Inflammatory macrophage treated with lipopolysaccharide for 4 hours (primary cell): Measurements from ENCODE around the gene PLEKHA6.
A peak's percentile ranks its signal among the peaks of the same experiment; 100 is the strongest.
"Not testable (repeated sequence)": the region's sequence is repeated elsewhere in the genome, so short reads cannot be mapped to it uniquely, and the experiment has no call there.

Experiments used
- DNase-seq: peaks from one replicate; pipeline ENCODE4 v3.0.0-alpha.2; 2020

The PLEKHA6 gene

GRCh38 chr1:204335085-204335484, 24.6 kb downstream of the PLEKHA6 start:
- no peak for DNase-seq

- no peak for DNase-seq
These were observed 25.3 kb downstream of the PLEKHA6 start for GRCh38 chr1:204334455-204334854.

GRCh38 chr1:204333427-204333826, 26.3 kb downstream of the PLEKHA6 start:
- DNase-seq: no peak

- no peak for DNase-seq
These were observed 27.8 kb downstream of the PLEKHA6 start for GRCh38 chr1:204331847-204332487.

- DNase-seq: no peak
These were observed 28.5 kb downstream of the PLEKHA6 start for GRCh38 chr1:204331275-204331674.

- not testable (repeated sequence) for DNase-seq
These were observed 31.9 kb downstream of the PLEKHA6 start for GRCh38 chr1:204327870-204328269.

- no peak for DNase-seq
These were observed 32.4 kb downstream of the PLEKHA6 start for GRCh38 chr1:204327359-204327758.

GRCh38 chr1:204326771-204327300, 32.9 kb downstream of the PLEKHA6 start:
- no peak for DNase-seq

- DNase-seq: no peak
These were observed 33.8 kb downstream of the PLEKHA6 start for GRCh38 chr1:204325944-204326343.

- peak; percentile 9 for DNase-seq
These were observed 35.8 kb downstream of the PLEKHA6 start for GRCh38 chr1:204323887-204324286.

- DNase-seq: no peak
These were observed 37.3 kb downstream of the PLEKHA6 start for GRCh38 chr1:204322339-204322868.

GRCh38 chr1:204321665-204322064, 38.1 kb downstream of the PLEKHA6 start:
- no peak for DNase-seq

- DNase-seq: no peak
These were observed 38.7 kb downstream of the PLEKHA6 start for GRCh38 chr1:204321051-204321450.

GRCh38 chr1:204320382-204320804, 39.3 kb downstream of the PLEKHA6 start:
- peak; percentile 52 for DNase-seq

- DNase-seq: no peak
These were observed 40.3 kb downstream of the PLEKHA6 start for GRCh38 chr1:204319462-204319861.

GRCh38 chr1:204319027-204319426, 40.7 kb downstream of the PLEKHA6 start:
- no peak for DNase-seq

GRCh38 chr1:204318324-204318723, 41.4 kb downstream of the PLEKHA6 start:
- DNase-seq: no peak

- no peak for DNase-seq
These were observed 42.6 kb downstream of the PLEKHA6 start for GRCh38 chr1:204317170-204317569.

GRCh38 chr1:204316164-204316563, 43.6 kb downstream of the PLEKHA6 start:
- no peak for DNase-seq

- DNase-seq: no peak
These were observed 44.7 kb downstream of the PLEKHA6 start for GRCh38 chr1:204314893-204315658.

- DNase-seq: no peak
These were observed 45.4 kb downstream of the PLEKHA6 start for GRCh38 chr1:204314171-204314892.

GRCh38 chr1:204313675-204314074, 46.1 kb downstream of the PLEKHA6 start:
- no peak for DNase-seq

- DNase-seq: not testable (repeated sequence)
These were observed 48.8 kb downstream of the PLEKHA6 start for GRCh38 chr1:204310970-204311369.
